Measurements from ENCODE around the gene CACNA1C. TPM values are rescaled to one million over a fixed set of nuclear protein-coding genes. Genes with fewer than 3 reads are reported as not detected.

The CACNA1C gene
- total and polyA plus RNA-seq, 2 donors (not counting 1 experiment from before 2014, with no cell fraction given) = 7.6 to 11.4 TPM

- TF ChIP-seq CTCF (conservative IDR thresholded peaks at IDR 0.05 in 1 of 2, IDR thresholded peaks at IDR 0.05 in 1 of 2; ENCODE audit: low read depth in 1 of 2, low read length in 2 of 2) (no peak), EZH2 (IDR thresholded peaks at IDR 0.05; ENCODE audit: low read length, missing control alignments) (no peak)
- DNase-seq (ENCODE audit: low read depth in 2 of 2) = peak in 1 of 2 donors; percentile 13
- Histone ChIP-seq H3K4me1 (ENCODE audit: control insufficient read depth, extremely low read depth, insufficient read depth, low read length) (no peaks in the 10 kb centered on the region), H3K4me2 (ENCODE audit: extremely low read depth, insufficient read depth, low read length) (no peak overlapping the region), H3K9me3 (ENCODE audit: control insufficient read depth, insufficient read depth, low read depth, low read length) (no peaks in the 10 kb centered on the region), H3K36me3 (ENCODE audit: control insufficient read depth, insufficient read depth, low read length) (no peaks in the 10 kb centered on the region), H3K79me2 (ENCODE audit: control insufficient read depth, insufficient read depth, low read length) (no peaks in the 10 kb centered on the region), H3K27ac (ENCODE audit: insufficient read depth, low read length) (no peak overlapping the region), H2AFZ (ENCODE audit: low read length) (no peak overlapping the region), H3K27me3 (ENCODE audit: control insufficient read depth, insufficient read depth, low read length) (no peaks in the 10 kb centered on the region), H3K9ac (ENCODE audit: insufficient read depth, low read length) (no peak overlapping the region), H3K4me3 (replicated peaks in 1 of 4; ENCODE audit: control extremely low read depth in 1 of 4, insufficient read depth in 1 of 4, low read depth in 3 of 4, low read length in 4 of 4) (no peak overlapping the region), H4K20me1 (ENCODE audit: control insufficient read depth, extremely low read depth, insufficient read depth, low read length) (no peaks in the 10 kb centered on the region)
Observed at GRCh38 chr12:2460051-2460670, 407.4 kb downstream of the CACNA1C start.

- Histone ChIP-seq H2AFZ (ENCODE audit: low read length) (no peak overlapping the region), H3K4me1 (ENCODE audit: control insufficient read depth, extremely low read depth, insufficient read depth, low read length) (no peaks in the 10 kb centered on the region), H3K27me3 (ENCODE audit: control insufficient read depth, insufficient read depth, low read length) (no peaks in the 10 kb centered on the region), H3K4me3 (replicated peaks in 1 of 4; ENCODE audit: control extremely low read depth in 1 of 4, insufficient read depth in 1 of 4, low read depth in 3 of 4, low read length in 4 of 4) (no peak overlapping the region), H4K20me1 (ENCODE audit: control insufficient read depth, extremely low read depth, insufficient read depth, low read length) (no peaks in the 10 kb centered on the region), H3K9me3 (ENCODE audit: control insufficient read depth, insufficient read depth, low read depth, low read length) (no peaks in the 10 kb centered on the region), H3K27ac (ENCODE audit: insufficient read depth, low read length) (no peak overlapping the region), H3K9ac (ENCODE audit: insufficient read depth, low read length) (no peak overlapping the region), H3K4me2 (ENCODE audit: extremely low read depth, insufficient read depth, low read length) (no peak overlapping the region), H3K79me2 (ENCODE audit: control insufficient read depth, insufficient read depth, low read length) (no peaks in the 10 kb centered on the region), H3K36me3 (ENCODE audit: control insufficient read depth, insufficient read depth, low read length) (no peaks in the 10 kb centered on the region)
- DNase-seq (ENCODE audit: low read depth in 2 of 2) = no peak
- no peak for TF ChIP-seq EZH2 (IDR thresholded peaks at IDR 0.05; ENCODE audit: low read length, missing control alignments)
- TF ChIP-seq CTCF (conservative IDR thresholded peaks at IDR 0.05 in 1 of 2, IDR thresholded peaks at IDR 0.05 in 1 of 2; ENCODE audit: low read depth in 1 of 2, low read length in 2 of 2) = no peak
Observed at GRCh38 chr12:2461046-2461445, 408.3 kb downstream of the CACNA1C start.

- TF ChIP-seq EZH2 (IDR thresholded peaks at IDR 0.05; ENCODE audit: low read length, missing control alignments) = no peak
- no peak for TF ChIP-seq CTCF (conservative IDR thresholded peaks at IDR 0.05 in 1 of 2, IDR thresholded peaks at IDR 0.05 in 1 of 2; ENCODE audit: low read depth in 1 of 2, low read length in 2 of 2)
- Histone ChIP-seq H3K4me3 (replicated peaks in 1 of 4; ENCODE audit: control extremely low read depth in 1 of 4, insufficient read depth in 1 of 4, low read depth in 3 of 4, low read length in 4 of 4) (no peak overlapping the region), H3K4me2 (ENCODE audit: extremely low read depth, insufficient read depth, low read length) (no peak overlapping the region), H3K36me3 (ENCODE audit: control insufficient read depth, insufficient read depth, low read length) (no peaks in the 10 kb centered on the region), H3K79me2 (ENCODE audit: control insufficient read depth, insufficient read depth, low read length) (no peaks in the 10 kb centered on the region), H3K9me3 (ENCODE audit: control insufficient read depth, insufficient read depth, low read depth, low read length) (no peaks in the 10 kb centered on the region), H3K27ac (ENCODE audit: insufficient read depth, low read length) (no peak overlapping the region), H3K27me3 (ENCODE audit: control insufficient read depth, insufficient read depth, low read length) (no peaks in the 10 kb centered on the region), H4K20me1 (ENCODE audit: control insufficient read depth, extremely low read depth, insufficient read depth, low read length) (no peaks in the 10 kb centered on the region), H3K4me1 (ENCODE audit: control insufficient read depth, extremely low read depth, insufficient read depth, low read length) (no peaks in the 10 kb centered on the region), H2AFZ (ENCODE audit: low read length) (no peak overlapping the region), H3K9ac (ENCODE audit: insufficient read depth, low read length) (no peak overlapping the region)
- no peak for DNase-seq (ENCODE audit: low read depth in 2 of 2)
Observed at GRCh38 chr12:2461645-2462044, 408.9 kb downstream of the CACNA1C start.
